Lower leg skin (tissue), 4 donors: Measurements from ENCODE around the gene CPLX4. TPM values are rescaled to one million over a fixed set of nuclear protein-coding genes. Genes with fewer than 3 reads are reported as not detected.

Experiments used
- DNase-seq, 2 donors: peaks; one replicate each; pipeline ENCODE4 v3.0.0-alpha.2; 2019; ENCODE audit warnings: low spot score in 2 of 2
- H3K4me3 ChIP-seq: fragments of 200-600 bp; sonication (generic); 2 replicates; pipeline ENCODE4 v1.5.1; 2017; ENCODE audit warnings: mild to moderate bottlenecking, low read depth; ENCODE audit not compliant: poor library complexity, severe bottlenecking
- POLR2A ChIP-seq, 2 donors: fragments of 450-650 bp; IDR thresholded peaks; one replicate each; pipeline ENCODE4 v1.6.1; 2016 to 2017; ENCODE audit warnings: antibody characterized with exemption in 2 of 2, mild to moderate bottlenecking in 1 of 2, moderate library complexity in 1 of 2
- WGBS, 2 donors: methylation state at CpG; one replicate each; pipeline ENCODE4 v1.1.5; 2018; 5-methylcytosine and 5-hydroxymethylcytosine counted together
- intact Hi-C: fragments of 100-400 bp; cut with DNase I; formaldehyde crosslinking; loops from one replicate; pipeline ENCODE4 v1.15.0; 2023; ENCODE audit warnings: low total_unique reads
- total RNA-seq, 4 donors: library from RNA; depleted of rRNA; stranded (reverse); fragments of >200 nt; gene quantifications; one replicate each; pipeline ENCODE4 v1.1.0, GENCODE V29; 2016
- TF ChIP-seq, protein P1 (sequence below), 3 donors: fragments of 450-650 bp; IDR thresholded peaks; one replicate each; pipeline ENCODE4 v1.5.1; 2016; ENCODE audit warnings: antibody characterized with exemption in 3 of 3, mild to moderate bottlenecking in 3 of 3, moderate library complexity in 2 of 3

The CPLX4 gene
- total RNA-seq, 4 donors from 2014 or later, result not detected

DNA sequence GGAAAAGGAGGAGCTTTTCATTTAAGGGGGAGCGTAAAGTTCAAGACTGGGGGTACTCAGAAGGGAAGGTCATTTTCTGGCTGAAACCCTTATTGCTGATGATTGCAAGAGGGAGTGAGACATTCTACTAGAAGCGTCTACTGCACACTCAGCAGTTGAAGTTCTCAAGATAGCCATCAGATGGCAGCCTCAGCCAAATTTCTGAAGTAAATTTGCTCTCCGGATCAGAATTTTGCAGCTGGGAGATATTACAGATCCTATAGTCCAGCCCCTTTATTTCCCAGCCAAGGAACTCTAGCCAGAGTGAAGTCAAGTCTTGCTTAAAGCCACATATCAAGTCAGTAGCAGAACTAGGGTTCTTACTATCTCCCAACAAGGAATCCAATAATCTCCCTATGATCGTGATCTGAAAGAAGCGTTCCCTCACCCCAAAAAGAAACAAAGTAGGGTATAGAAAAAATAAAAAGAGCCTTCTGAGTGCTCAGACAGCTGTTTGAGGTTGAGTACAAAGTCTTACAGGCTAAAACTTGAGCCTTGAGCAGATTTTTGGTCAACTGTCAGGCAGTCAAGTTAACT lies 69.2 kb downstream of the CPLX4 start:
- 10 to 19% methylated on average over 5 of the region's 5 CpGs for WGBS, 2 donors
- intact Hi-C loops, result no loop called here

DNA sequence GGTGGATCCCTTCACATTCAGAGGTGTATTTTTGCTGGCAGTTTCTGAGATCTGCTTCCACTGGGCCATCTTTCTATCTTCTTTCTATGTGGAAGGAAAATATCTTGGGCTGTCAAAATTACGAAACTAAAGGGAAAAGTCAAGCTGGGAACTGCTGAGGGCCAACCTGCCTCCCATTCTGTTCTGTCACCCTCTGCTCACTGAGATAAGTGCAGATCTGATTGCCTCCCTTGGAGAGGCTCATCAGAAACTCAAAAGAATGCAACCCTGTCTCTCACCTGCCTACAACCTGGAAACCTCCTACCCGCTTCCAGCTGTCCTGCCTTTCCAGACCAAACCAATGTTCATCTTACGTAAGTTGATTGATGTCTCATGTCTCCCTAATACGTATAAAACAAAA lies 71.7 kb downstream of the CPLX4 start:
- TF ChIP-seq, protein P1, sequence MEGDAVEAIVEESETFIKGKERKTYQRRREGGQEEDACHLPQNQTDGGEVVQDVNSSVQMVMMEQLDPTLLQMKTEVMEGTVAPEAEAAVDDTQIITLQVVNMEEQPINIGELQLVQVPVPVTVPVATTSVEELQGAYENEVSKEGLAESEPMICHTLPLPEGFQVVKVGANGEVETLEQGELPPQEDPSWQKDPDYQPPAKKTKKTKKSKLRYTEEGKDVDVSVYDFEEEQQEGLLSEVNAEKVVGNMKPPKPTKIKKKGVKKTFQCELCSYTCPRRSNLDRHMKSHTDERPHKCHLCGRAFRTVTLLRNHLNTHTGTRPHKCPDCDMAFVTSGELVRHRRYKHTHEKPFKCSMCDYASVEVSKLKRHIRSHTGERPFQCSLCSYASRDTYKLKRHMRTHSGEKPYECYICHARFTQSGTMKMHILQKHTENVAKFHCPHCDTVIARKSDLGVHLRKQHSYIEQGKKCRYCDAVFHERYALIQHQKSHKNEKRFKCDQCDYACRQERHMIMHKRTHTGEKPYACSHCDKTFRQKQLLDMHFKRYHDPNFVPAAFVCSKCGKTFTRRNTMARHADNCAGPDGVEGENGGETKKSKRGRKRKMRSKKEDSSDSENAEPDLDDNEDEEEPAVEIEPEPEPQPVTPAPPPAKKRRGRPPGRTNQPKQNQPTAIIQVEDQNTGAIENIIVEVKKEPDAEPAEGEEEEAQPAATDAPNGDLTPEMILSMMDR (IDR thresholded peaks at IDR 0.05), result no peak
- no peak for TF ChIP-seq POLR2A (IDR thresholded peaks at IDR 0.05)
- DNase-seq, result no peak
- WGBS, 2 donors, result 66 to 75% methylated on average over 4 of the region's 4 CpGs
- intact Hi-C loops, result no loop called here
- H3K4me3 ChIP-seq, result no peak overlapping the region

More for the DNA sequence above, 69.2 kb downstream of the CPLX4 start:
- TF ChIP-seq, protein P1 (IDR thresholded peaks at IDR 0.05), result peak in 1 of 3 donors; percentile 29
- no peak for TF ChIP-seq POLR2A (IDR thresholded peaks at IDR 0.05)
- no peak overlapping the region for H3K4me3 ChIP-seq
- DNase-seq, result peak in 1 of 2 donors; percentile 45

Other genes starting within 250 kb of the CPLX4 start
- gene SEC11C, start 178.8 kb downstream of the CPLX4 start, total RNA-seq, result 10 to 100 TPM; 19.5 to 46.9 (median 28.6) TPM
- gene GRP, start 98.5 kb downstream of the CPLX4 start, total RNA-seq, result not detected
- under 1 TPM in 2 of 4 donors, not detected in 2; 0.07 to 0.38 TPM for gene RAX, start 45.2 kb downstream of the CPLX4 start, total RNA-seq
- gene LMAN1, start 40.6 kb upstream of the CPLX4 start, total RNA-seq, result 10 to 100 TPM; 26.0 to 55.7 (median 36.4) TPM